ENCODE data around the gene BRD1.

Gene BRD1

GRCh38 chr22:49811020-49811791, 16.5 kb downstream of the BRD1 start:
- Histone ChIP-seq H3K36me3 (ENCODE audit: insufficient read depth) (no peaks in the 10 kb centered on the region), H4K20me1 (ENCODE audit: insufficient read depth) (no peaks in the 10 kb centered on the region)

GRCh38 chr22:49810363-49811019, 17.2 kb downstream of the BRD1 start:
- no peaks in the 10 kb centered on the region for H3K36me3 ChIP-seq (ENCODE audit: insufficient read depth)
- no peak for TF ChIP-seq CTCF (conservative IDR thresholded peaks at IDR 0.05; ENCODE audit: low read depth, low read length)
- no peak overlapping the region for H3K4me3 ChIP-seq (IDR thresholded peaks at IDR 0.05; ENCODE audit: insufficient read depth, low read depth, low read length)
- no peak overlapping the region for H3K4me2 ChIP-seq
- no peak overlapping the region for H3K9ac ChIP-seq
- H3K27ac ChIP-seq: no peak overlapping the region
- H3K4me1 ChIP-seq (ENCODE audit: low read depth, poor library complexity, severe bottlenecking): peaks cover 10% of the 10 kb centered on the region
- peaks cover 95% of the 10 kb centered on the region for H3K79me2 ChIP-seq (ENCODE audit: insufficient read depth, low read depth)
- H4K20me1 ChIP-seq (ENCODE audit: insufficient read depth): no peaks in the 10 kb centered on the region
- H2AFZ ChIP-seq (ENCODE audit: low read depth): no peak overlapping the region
- H3K27me3 ChIP-seq (ENCODE audit: insufficient read depth, low read depth): no peaks in the 10 kb centered on the region

More at GRCh38 chr22:49811020-49811791, 16.5 kb downstream of the BRD1 start:
- no peak overlapping the region for H3K27ac ChIP-seq
- H2AFZ ChIP-seq (ENCODE audit: low read depth): no peak overlapping the region
- no peaks in the 10 kb centered on the region for H3K27me3 ChIP-seq (ENCODE audit: insufficient read depth, low read depth)
- H3K4me2 ChIP-seq: no peak overlapping the region
- H3K4me1 ChIP-seq (ENCODE audit: low read depth, poor library complexity, severe bottlenecking): peaks cover 10% of the 10 kb centered on the region
- H3K79me2 ChIP-seq (ENCODE audit: insufficient read depth, low read depth): peaks cover 95% of the 10 kb centered on the region
- TF ChIP-seq CTCF (conservative IDR thresholded peaks at IDR 0.05; ENCODE audit: low read depth, low read length): no peak
- no peak overlapping the region for H3K9ac ChIP-seq
- no peak overlapping the region for H3K4me3 ChIP-seq (IDR thresholded peaks at IDR 0.05; ENCODE audit: insufficient read depth, low read depth, low read length)

GRCh38 chr22:49807780-49808708, 19.6 kb downstream of the BRD1 start:
- Histone ChIP-seq H3K4me1 (ENCODE audit: low read depth, poor library complexity, severe bottlenecking) (peaks cover 10% of the 10 kb centered on the region), H3K9ac (no peak overlapping the region), H3K36me3 (ENCODE audit: insufficient read depth) (no peaks in the 10 kb centered on the region), H3K4me3 (IDR thresholded peaks at IDR 0.05; ENCODE audit: insufficient read depth, low read depth, low read length) (no peak overlapping the region), H3K27me3 (ENCODE audit: insufficient read depth, low read depth) (no peaks in the 10 kb centered on the region), H4K20me1 (ENCODE audit: insufficient read depth) (no peaks in the 10 kb centered on the region), H2AFZ (ENCODE audit: low read depth) (no peak overlapping the region), H3K27ac (no peak overlapping the region), H3K4me2 (no peak overlapping the region), H3K79me2 (ENCODE audit: insufficient read depth, low read depth) (peaks cover 94% of the 10 kb centered on the region)
- no peak for TF ChIP-seq CTCF (conservative IDR thresholded peaks at IDR 0.05; ENCODE audit: low read depth, low read length)

GRCh38 chr22:49807129-49807528, 20.5 kb downstream of the BRD1 start:
- H3K4me2 ChIP-seq: no peak overlapping the region
- H3K4me3 ChIP-seq (IDR thresholded peaks at IDR 0.05; ENCODE audit: insufficient read depth, low read depth, low read length): no peak overlapping the region
- no peak overlapping the region for H2AFZ ChIP-seq (ENCODE audit: low read depth)
- no peak overlapping the region for H3K27ac ChIP-seq
- no peaks in the 10 kb centered on the region for H3K27me3 ChIP-seq (ENCODE audit: insufficient read depth, low read depth)
- no peaks in the 10 kb centered on the region for H3K36me3 ChIP-seq (ENCODE audit: insufficient read depth)
- H3K9ac ChIP-seq: no peak overlapping the region
- no peak for TF ChIP-seq CTCF (conservative IDR thresholded peaks at IDR 0.05; ENCODE audit: low read depth, low read length)
- peaks cover 7% of the 10 kb centered on the region for H3K4me1 ChIP-seq (ENCODE audit: low read depth, poor library complexity, severe bottlenecking)
- H3K79me2 ChIP-seq (ENCODE audit: insufficient read depth, low read depth): peaks cover 90% of the 10 kb centered on the region
- no peaks in the 10 kb centered on the region for H4K20me1 ChIP-seq (ENCODE audit: insufficient read depth)
